ENCODE data around the gene TRAF6.

- TF ChIP-seq CTCF (IDR thresholded peaks at IDR 0.05 in 4 of 5, conservative IDR thresholded peaks at IDR 0.05 in 1 of 5): no peak
- TF ChIP-seq POLR2A (IDR thresholded peaks at IDR 0.05): no peak
These were observed 51.0 kb downstream of the TRAF6 start for GRCh38 chr11:36459046-36459445.

Measured in gastrocnemius medialis (tissue), 4 donors.